HepG2 (cell line): ENCODE measurements around the gene CHN2. TPM values are rescaled to one million over a fixed set of nuclear protein-coding genes. Genes with fewer than 3 reads are reported as not detected.
A peak's percentile ranks its signal among the peaks of the same experiment; 100 is the strongest.

Experiments used
- ARID4A ChIP-seq: sonication (generic); formaldehyde crosslinking; IDR thresholded peaks from 2 replicates; pipeline ENCODE4 v1.5.0; 2020; ENCODE audit warnings: mild to moderate bottlenecking, missing genetic modification reagents, borderline replicate concordance
- ASH2L ChIP-seq: fragments of 300-600, 200-600 bp; sonication (generic); IDR thresholded peaks from 2 replicates; pipeline ENCODE4 v1.7.0; 2017; ENCODE audit warnings: low read depth, mild to moderate bottlenecking, moderate library complexity, mixed read lengths, low read length; ENCODE audit not compliant: insufficient read length
- FOXJ3 ChIP-seq: sonication (generic); formaldehyde crosslinking; IDR thresholded peaks from 2 replicates; pipeline ENCODE4 v1.4.0; 2020; ENCODE audit warnings: missing genetic modification reagents, mild to moderate bottlenecking, borderline replicate concordance
- FUBP1 ChIP-seq: sonication (generic); formaldehyde crosslinking; IDR thresholded peaks from 2 replicates; pipeline ENCODE4 v1.5.1; 2020; ENCODE audit warnings: missing genetic modification reagents, mild to moderate bottlenecking, borderline replicate concordance
- JUNB ChIP-seq: sonication (generic); formaldehyde crosslinking; IDR thresholded peaks from 2 replicates; pipeline ENCODE4 v1.8.0; 2022; ENCODE audit warnings: missing genetic modification reagents, mild to moderate bottlenecking, borderline replicate concordance
- NCOA2 ChIP-seq: sonication (generic); formaldehyde crosslinking; IDR thresholded peaks from 2 replicates; pipeline ENCODE4 v1.8.0; 2022; ENCODE audit warnings: inconsistent platforms
- SMAD1 ChIP-seq: sonication (generic); formaldehyde crosslinking; IDR thresholded peaks from 2 replicates; pipeline ENCODE4 v1.4.0; 2020; ENCODE audit warnings: missing genetic modification reagents, low read depth, mild to moderate bottlenecking, borderline replicate concordance
- SP4 ChIP-seq: sonication (generic); formaldehyde crosslinking; IDR thresholded peaks from 2 replicates; pipeline ENCODE4 v1.8.1; 2023; ENCODE audit warnings: mild to moderate bottlenecking, missing genetic modification reagents
- ZMYM3 ChIP-seq: sonication (generic); formaldehyde crosslinking; IDR thresholded peaks from 2 replicates; pipeline ENCODE4 v1.5.1; 2020; ENCODE audit warnings: mild to moderate bottlenecking, missing genetic modification reagents
- ZNF264 ChIP-seq: sonication (generic); formaldehyde crosslinking; IDR thresholded peaks from 2 replicates; pipeline ENCODE4 v1.4.0; 2020; ENCODE audit warnings: missing genetic modification reagents
- ZNF292 ChIP-seq: sonication (generic); formaldehyde crosslinking; IDR thresholded peaks from 2 replicates; pipeline ENCODE4 v1.8.1; 2022; ENCODE audit warnings: mild to moderate bottlenecking, low read depth, missing genetic modification reagents, borderline replicate concordance
- ZNF331 ChIP-seq: sonication (generic); formaldehyde crosslinking; IDR thresholded peaks from 2 replicates; pipeline ENCODE4 v1.4.0; 2020; ENCODE audit warnings: missing genetic modification reagents
- ZNF724P ChIP-seq: sonication (generic); formaldehyde crosslinking; IDR thresholded peaks from 2 replicates; pipeline ENCODE4 v1.8.0; 2022; ENCODE audit warnings: missing genetic modification reagents, borderline replicate concordance
- ZSCAN29 ChIP-seq: sonication (generic); formaldehyde crosslinking; conservative IDR thresholded peaks from 2 replicates; pipeline ENCODE4 v1.4.0; 2020; ENCODE audit warnings: mild to moderate bottlenecking, missing genetic modification reagents
- polyA plus RNA-seq, 8 experiments: library from polyadenylated mRNA; depleted of rRNA in 3 of 8; stranded (reverse) in 7 of 8; unstranded in 1 of 8; fragments of >200 nt; fragmentation: Illumina TruSeq in 4 of 8; extraction: Trizol in 4 of 8; gene quantifications; 2 replicates each; pipeline versions ENCODE4 v1.2.1 to v1.2.3, GENCODE V29; 2011 to 2016; ENCODE audit warnings: low read depth in 4 of 8, missing spikeins in 1 of 8, mixed read lengths in 1 of 8; ENCODE audit not compliant: insufficient read depth in 1 of 8
- total RNA-seq, 5 experiments: library from RNA; depleted of rRNA; stranded (reverse); fragments of >200 nt; fragmentation: Illumina TruSeq; extraction: Trizol; gene quantifications; 2 replicates each; pipeline ENCODE4 v1.2.3, GENCODE V29; 2016; ENCODE audit warnings: low read depth in 1 of 5
- TF ChIP-seq, protein P1 (sequence below): sonication (generic); formaldehyde crosslinking; conservative IDR thresholded peaks from 2 replicates; pipeline ENCODE4 v1.8.1; 2023; ENCODE audit warnings: missing genetic modification reagents
- TF ChIP-seq, protein P2 (sequence below): sonication (generic); formaldehyde crosslinking; IDR thresholded peaks from 2 replicates; pipeline ENCODE4 v1.4.0; 2020; ENCODE audit warnings: low read depth, missing genetic modification reagents

Gene CHN2
- total and polyA plus RNA-seq, 2 of the 13 experiments (the other 11 are each of a cell fraction or from before 2014, with no cell fraction given): 23.5 to 30.5 TPM

- peak; percentile 68; the same call in 1 of the 2 replicates for TF ChIP-seq ZNF292
- TF ChIP-seq, protein P1, sequence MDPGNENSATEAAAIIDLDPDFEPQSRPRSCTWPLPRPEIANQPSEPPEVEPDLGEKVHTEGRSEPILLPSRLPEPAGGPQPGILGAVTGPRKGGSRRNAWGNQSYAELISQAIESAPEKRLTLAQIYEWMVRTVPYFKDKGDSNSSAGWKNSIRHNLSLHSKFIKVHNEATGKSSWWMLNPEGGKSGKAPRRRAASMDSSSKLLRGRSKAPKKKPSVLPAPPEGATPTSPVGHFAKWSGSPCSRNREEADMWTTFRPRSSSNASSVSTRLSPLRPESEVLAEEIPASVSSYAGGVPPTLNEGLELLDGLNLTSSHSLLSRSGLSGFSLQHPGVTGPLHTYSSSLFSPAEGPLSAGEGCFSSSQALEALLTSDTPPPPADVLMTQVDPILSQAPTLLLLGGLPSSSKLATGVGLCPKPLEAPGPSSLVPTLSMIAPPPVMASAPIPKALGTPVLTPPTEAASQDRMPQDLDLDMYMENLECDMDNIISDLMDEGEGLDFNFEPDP (CRISPR knock-in tag): no peak
- TF ChIP-seq ZNF331: peak; percentile 42; the same call in 1 of the 2 replicates
- TF ChIP-seq ZNF724P (CRISPR knock-in tag): peak; percentile 64; the same call in 1 of the 2 replicates
- peak; percentile 92 for TF ChIP-seq NCOA2 (CRISPR knock-in tag)
- peak; percentile 72; the same call in 1 of the 2 replicates for TF ChIP-seq ZMYM3 (CRISPR knock-in tag)
- TF ChIP-seq FOXJ3 (CRISPR knock-in tag): peak; percentile 90; the same call in 1 of the 2 replicates
- TF ChIP-seq, protein P2, sequence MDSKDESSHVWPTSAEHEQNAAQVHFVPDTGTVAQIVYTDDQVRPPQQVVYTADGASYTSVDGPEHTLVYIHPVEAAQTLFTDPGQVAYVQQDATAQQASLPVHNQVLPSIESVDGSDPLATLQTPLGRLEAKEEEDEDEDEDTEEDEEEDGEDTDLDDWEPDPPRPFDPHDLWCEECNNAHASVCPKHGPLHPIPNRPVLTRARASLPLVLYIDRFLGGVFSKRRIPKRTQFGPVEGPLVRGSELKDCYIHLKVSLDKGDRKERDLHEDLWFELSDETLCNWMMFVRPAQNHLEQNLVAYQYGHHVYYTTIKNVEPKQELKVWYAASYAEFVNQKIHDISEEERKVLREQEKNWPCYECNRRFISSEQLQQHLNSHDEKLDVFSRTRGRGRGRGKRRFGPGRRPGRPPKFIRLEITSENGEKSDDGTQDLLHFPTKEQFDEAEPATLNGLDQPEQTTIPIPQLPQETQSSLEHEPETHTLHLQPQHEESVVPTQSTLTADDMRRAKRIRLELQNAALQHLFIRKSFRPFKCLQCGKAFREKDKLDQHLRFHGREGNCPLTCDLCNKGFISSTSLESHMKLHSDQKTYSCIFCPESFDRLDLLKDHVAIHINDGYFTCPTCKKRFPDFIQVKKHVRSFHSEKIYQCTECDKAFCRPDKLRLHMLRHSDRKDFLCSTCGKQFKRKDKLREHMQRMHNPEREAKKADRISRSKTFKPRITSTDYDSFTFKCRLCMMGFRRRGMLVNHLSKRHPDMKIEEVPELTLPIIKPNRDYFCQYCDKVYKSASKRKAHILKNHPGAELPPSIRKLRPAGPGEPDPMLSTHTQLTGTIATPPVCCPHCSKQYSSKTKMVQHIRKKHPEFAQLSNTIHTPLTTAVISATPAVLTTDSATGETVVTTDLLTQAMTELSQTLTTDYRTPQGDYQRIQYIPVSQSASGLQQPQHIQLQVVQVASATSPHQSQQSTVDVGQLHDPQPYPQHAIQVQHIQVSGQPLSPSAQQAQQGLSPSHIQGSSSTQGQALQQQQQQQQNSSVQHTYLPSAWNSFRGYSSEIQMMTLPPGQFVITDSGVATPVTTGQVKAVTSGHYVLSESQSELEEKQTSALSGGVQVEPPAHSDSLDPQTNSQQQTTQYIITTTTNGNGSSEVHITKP (CRISPR knock-in tag): peak; percentile 60; the same call in 1 of the 2 replicates
- TF ChIP-seq ZNF264 (CRISPR knock-in tag): peak; percentile 22; the same call in 1 of the 2 replicates
- TF ChIP-seq SP4 (CRISPR knock-in tag): 0 out of 2 replicates have a peak, but pooled peaks have one; percentile 32
- TF ChIP-seq ARID4A (CRISPR knock-in tag): peak; percentile 63; the same call in 1 of the 2 replicates
- no peak for TF ChIP-seq FUBP1
- no peak for TF ChIP-seq SMAD1 (CRISPR knock-in tag)
- TF ChIP-seq ZSCAN29 (CRISPR knock-in tag): peak; percentile 53; the same call in 1 of the 2 replicates
- no peak for TF ChIP-seq JUNB (CRISPR knock-in tag)
- TF ChIP-seq ASH2L: peak; percentile 81
Observed at GRCh38 chr7:29228289-29229011, 33.9 kb downstream of the CHN2 start (continued).
